H1 (cell line): Measurements from ENCODE around the gene ITGAE. TPM values are rescaled to one million over a fixed set of nuclear protein-coding genes. Genes with fewer than 3 reads are reported as not detected.

Experiments used
- CTCF ChIA-PET: fragments of 300-600 bp; sonication (Branson Sonifier 250); formaldehyde crosslinking; loops from one replicate; lab custom pipeline; 2021; ENCODE audit not compliant: partially characterized antibody; lab: Charles Lee
- POLR2A ChIA-PET: fragments of 300-600 bp; sonication (Branson Sonifier 250); formaldehyde crosslinking; loops from one replicate; lab custom pipeline; 2021; ENCODE audit warnings: inconsistent platforms; ENCODE audit not compliant: partially characterized antibody; lab: Charles Lee
- DNase-seq, 2 experiments: peaks; one replicate each; pipeline versions ENCODE4 v3.0.0 to v3.0.0-alpha.2; 2010 to 2022; ENCODE audit warnings: low spot score in 2 of 2, low read depth in 1 of 2, mixed read lengths in 1 of 2
- FAIRE-seq: peaks from 2 replicates; lab custom pipeline; 2011; peaks lifted over from hg19 to GRCh38; lab: Jason Lieb, UNC
- H2AFZ ChIP-seq: 2 replicates; pipeline ENCODE4 v1.8.1; 2012; ENCODE audit warnings: low read length, inconsistent platforms
- H2AK5ac ChIP-seq: 2 replicates; pipeline ENCODE4 v1.6.1; 2013; ENCODE audit warnings: low read depth, low read length
- H2BK120ac ChIP-seq: replicated peaks from 2 replicates; pipeline ENCODE3; 2013; ENCODE audit warnings: low read depth, low read length, inconsistent platforms
- H2BK12ac ChIP-seq: 2 replicates; pipeline ENCODE4 v1.6.1; 2013; ENCODE audit warnings: low read depth, low read length
- H2BK15ac ChIP-seq: 2 replicates; pipeline ENCODE4 v1.6.1; 2013; ENCODE audit warnings: low read length
- H2BK20ac ChIP-seq: 2 replicates; pipeline ENCODE4 v1.6.1; 2013; ENCODE audit warnings: low read length
- H2BK5ac ChIP-seq: 2 replicates; pipeline ENCODE4 v1.6.1; 2013; ENCODE audit warnings: low read depth, low read length
- H3K14ac ChIP-seq: 2 replicates; pipeline ENCODE4 v1.6.1; 2013; ENCODE audit warnings: inconsistent platforms; ENCODE audit not compliant: insufficient read length
- H3K18ac ChIP-seq: 2 replicates; pipeline ENCODE4 v1.6.1; 2013; ENCODE audit warnings: low read length; ENCODE audit errors: extremely low read depth
- H3K23ac ChIP-seq: 2 replicates; pipeline ENCODE4 v1.6.1; 2013; ENCODE audit warnings: inconsistent platforms; ENCODE audit not compliant: insufficient read length
- H3K23me2 ChIP-seq: 2 replicates; pipeline ENCODE4 v1.6.1; 2013; ENCODE audit warnings: low read depth, low read length
- H3K27ac ChIP-seq: 2 replicates; pipeline ENCODE4 v1.6.1; 2011; ENCODE audit warnings: low read depth, low read length, inconsistent platforms
- H3K27me3 ChIP-seq, 4 experiments: replicated peaks in 1 of 4; 1 replicate in 1 of 4; 2 replicates in 3 of 4; pipeline versions ENCODE4 v1.6.1 to v1.8.1; 2011 to 2013; ENCODE audit warnings: low read length in 3 of 4, mild to moderate bottlenecking in 3 of 4, inconsistent platforms in 2 of 4, mixed read lengths in 2 of 4, moderate library complexity in 1 of 4; ENCODE audit not compliant: control insufficient read depth in 3 of 4, insufficient read depth in 3 of 4; ENCODE audit errors: extremely low read depth in 1 of 4
- H3K36me3 ChIP-seq, 4 experiments: 2 replicates each; pipeline versions ENCODE4 v1.6.1 to v1.8.1; 2011 to 2013; ENCODE audit warnings: mild to moderate bottlenecking in 4 of 4, low read length in 3 of 4, moderate library complexity in 2 of 4, control low read depth in 1 of 4, inconsistent platforms in 1 of 4; ENCODE audit not compliant: insufficient read depth in 4 of 4, control insufficient read depth in 2 of 4
- H3K4ac ChIP-seq: replicated peaks from 2 replicates; pipeline ENCODE3; 2013; ENCODE audit warnings: low read length, low read depth, mixed read lengths, inconsistent platforms; ENCODE audit not compliant: insufficient read length
- H3K4me1 ChIP-seq, 4 experiments: replicated peaks in 1 of 4; 1 replicate in 1 of 4; 2 replicates in 3 of 4; pipeline versions ENCODE4 v1.6.1 to v1.8.1; 2011 to 2013; ENCODE audit warnings: low read length in 3 of 4, inconsistent platforms in 2 of 4, mixed read lengths in 1 of 4; ENCODE audit not compliant: insufficient read depth in 4 of 4, control insufficient read depth in 3 of 4
- H3K4me2 ChIP-seq, 2 experiments: 2 replicates each; pipeline versions ENCODE4 v1.6.1 to v1.8.1; 2011 to 2013; ENCODE audit warnings: low read depth in 2 of 2, low read length in 2 of 2, control low read depth in 1 of 2, inconsistent platforms in 1 of 2, mild to moderate bottlenecking in 1 of 2; ENCODE audit not compliant: insufficient read depth in 1 of 2
- H3K4me3 ChIP-seq, 4 experiments: fragments of 200-600, 300-600 bp in 1 of 4; sonication (generic), shearing (Covaris generic), sonication (Bioruptor Twin) in 1 of 4; 2 replicates each; pipeline versions ENCODE4 v1.5.1 to v1.8.1; 2011 to 2016; ENCODE audit warnings: low read length in 4 of 4, low read depth in 3 of 4, control low read depth in 2 of 4, inconsistent platforms in 2 of 4, mild to moderate bottlenecking in 2 of 4, mixed read lengths in 1 of 4, moderate library complexity in 1 of 4; ENCODE audit not compliant: insufficient read depth in 2 of 4; ENCODE audit errors: extremely low read depth in 1 of 4
- H3K56ac ChIP-seq: replicated peaks from 2 replicates; pipeline ENCODE3; 2013; ENCODE audit warnings: low read depth, mild to moderate bottlenecking, mixed read lengths, low read length, inconsistent platforms; ENCODE audit not compliant: insufficient read length
- H3K79me1 ChIP-seq: 2 replicates; pipeline ENCODE4 v1.6.1; 2013; ENCODE audit warnings: low read depth, low read length, control low read depth
- H3K79me2 ChIP-seq, 2 experiments: 2 replicates each; pipeline versions ENCODE4 v1.6.1 to v1.8.1; 2012 to 2013; ENCODE audit warnings: low read length in 2 of 2, mild to moderate bottlenecking in 2 of 2, inconsistent platforms in 1 of 2; ENCODE audit not compliant: insufficient read depth in 2 of 2, control insufficient read depth in 1 of 2
- H3K9ac ChIP-seq, 4 experiments: replicated peaks in 1 of 4; 1 replicate in 1 of 4; 2 replicates in 3 of 4; pipeline versions ENCODE4 v1.6.1 to v1.8.1; 2011 to 2013; ENCODE audit warnings: low read depth in 3 of 4, low read length in 3 of 4, control low read depth in 2 of 4, mild to moderate bottlenecking in 2 of 4, moderate library complexity in 2 of 4, inconsistent platforms in 1 of 4; ENCODE audit errors: extremely low read depth in 1 of 4
- H3K9me3 ChIP-seq, 2 experiments: 2 replicates each; pipeline versions ENCODE4 v1.6.1 to v1.8.1; 2012 to 2013; ENCODE audit warnings: mild to moderate bottlenecking in 2 of 2, moderate library complexity in 2 of 2, control low read depth in 1 of 2, inconsistent platforms in 1 of 2, low read depth in 1 of 2, low read length in 1 of 2, mixed read lengths in 1 of 2; ENCODE audit not compliant: insufficient read depth in 2 of 2
- H4K20me1 ChIP-seq, 2 experiments: replicated peaks in 1 of 2; 2 replicates each; pipeline versions ENCODE3 to v1.8.1; 2011 to 2013; ENCODE audit warnings: inconsistent platforms in 2 of 2, low read length in 2 of 2, mild to moderate bottlenecking in 1 of 2; ENCODE audit not compliant: insufficient read depth in 2 of 2, control insufficient read depth in 1 of 2
- H4K5ac ChIP-seq: 2 replicates; pipeline ENCODE4 v1.6.1; 2013; ENCODE audit warnings: low read length, low read depth, mixed read lengths, inconsistent platforms; ENCODE audit not compliant: insufficient read length
- H4K8ac ChIP-seq: 2 replicates; pipeline ENCODE4 v1.8.0; 2013; ENCODE audit warnings: mild to moderate bottlenecking, moderate library complexity, low read length, inconsistent platforms; ENCODE audit not compliant: insufficient read depth; ENCODE audit errors: extremely low read depth
- H4K91ac ChIP-seq: replicated peaks from 2 replicates; pipeline ENCODE3; 2013; ENCODE audit warnings: low read length, mixed read lengths, inconsistent platforms; ENCODE audit not compliant: insufficient read length
- BACH1 ChIP-seq: IDR thresholded peaks from 2 replicates; pipeline ENCODE4 v1.6.1; 2012; ENCODE audit warnings: low read length, improper control_type of control experiment
- NRF1 ChIP-seq: IDR thresholded peaks from 2 replicates; pipeline ENCODE4 v1.6.1; 2011; ENCODE audit warnings: mild to moderate bottlenecking, low read depth, low read length, improper control_type of control experiment
- RAD21 ChIP-seq, 2 experiments: IDR thresholded peaks in 1 of 2; conservative IDR thresholded peaks in 1 of 2; 2 replicates each; pipeline ENCODE4 v1.6.1; 2011; ENCODE audit warnings: low read depth in 2 of 2, low read length in 2 of 2, improper control_type of control experiment in 1 of 2, inconsistent platforms in 1 of 2, mild to moderate bottlenecking in 1 of 2, moderate library complexity in 1 of 2
- SAP30 ChIP-seq: fragments of 300-600 bp; sonication (generic); IDR thresholded peaks from 2 replicates; pipeline ENCODE4 v1.7.1; 2012; ENCODE audit warnings: low read length, moderate library complexity, mild to moderate bottlenecking, inconsistent platforms; ENCODE audit not compliant: insufficient read depth, insufficient replicate concordance
- SIN3A ChIP-seq, 2 experiments: IDR thresholded peaks in 1 of 2; conservative IDR thresholded peaks in 1 of 2; 2 replicates each; pipeline ENCODE4 v1.6.1; 2011 to 2012; ENCODE audit warnings: low read length in 2 of 2, improper control_type of control experiment in 1 of 2, low read depth in 1 of 2, mild to moderate bottlenecking in 1 of 2
- SIRT6 ChIP-seq: IDR thresholded peaks from one replicate; pipeline ENCODE4 v1.7.1; 2012; ENCODE audit warnings: low read length, inconsistent platforms
- SIX5 ChIP-seq: IDR thresholded peaks from 2 replicates; pipeline ENCODE4 v1.6.1; 2011; ENCODE audit warnings: mild to moderate bottlenecking, low read depth, low read length
- SRF ChIP-seq: IDR thresholded peaks from 2 replicates; pipeline ENCODE4 v1.6.1; 2011; ENCODE audit warnings: mild to moderate bottlenecking, low read depth, low read length, moderate library complexity
- TCF12 ChIP-seq: IDR thresholded peaks from 2 replicates; pipeline ENCODE4 v1.6.1; 2011; ENCODE audit warnings: low read depth, mild to moderate bottlenecking, low read length
- ZNF274 ChIP-seq: IDR thresholded peaks from 2 replicates; pipeline ENCODE4 v1.7.0; 2012; ENCODE audit warnings: low read length, borderline replicate concordance; ENCODE audit errors: extremely low read depth
- WGBS, 2 experiments: shearing (Covaris generic) in 1 of 2; methylation state at CpG; one replicate each; pipeline versions ENCODE4 v1.1.6 to v1.1.7; 2013 to 2015; ENCODE audit warnings: low lambda C conversion rate in 2 of 2, mixed read lengths in 2 of 2, inconsistent platforms in 1 of 2, low coverage in 1 of 2, missing lambda C conversion rate in 1 of 2; ENCODE audit not compliant: insufficient replicate concordance in 2 of 2, insufficient coverage in 1 of 2, insufficient read length in 1 of 2; ENCODE audit errors: extremely low coverage in 1 of 2, missing lambda C conversion rate in 1 of 2; 5-methylcytosine and 5-hydroxymethylcytosine counted together
- polyA plus RNA-seq, 7 experiments: library from polyadenylated mRNA; depleted of rRNA in 3 of 7; stranded (reverse) in 5 of 7; unstranded in 2 of 7; fragments of >200 nt in 5 of 7; fragments of 200-250 nt in 2 of 7; gene quantifications; 1 replicate in 5 of 7; 2 replicates in 1 of 7; 4 replicates in 1 of 7; pipeline versions ENCODE4 v1.2.1 to v1.2.3, GENCODE V29; 2011 to 2013; ENCODE audit warnings: missing spikeins in 2 of 7, mixed read lengths in 2 of 7
- total RNA-seq: library from RNA; stranded (reverse); fragmentation: NEBNext Ultra II Directional; extraction: Animal tissue kit (Norgen Biotek cat#: 25700); gene quantifications from 2 replicates; pipeline ENCODE4 v1.2.1, GENCODE V29; 2021
- TF ChIP-seq, protein P1 (sequence below): IDR thresholded peaks from 2 replicates; pipeline ENCODE4 v1.6.1; 2012; ENCODE audit warnings: inconsistent platforms

The ITGAE gene
- total and polyA plus RNA-seq, 2 of the 8 experiments (the other 6 are each of a cell fraction or from before 2014, with no cell fraction given), result 23.2 to 43.1 TPM

DNA sequence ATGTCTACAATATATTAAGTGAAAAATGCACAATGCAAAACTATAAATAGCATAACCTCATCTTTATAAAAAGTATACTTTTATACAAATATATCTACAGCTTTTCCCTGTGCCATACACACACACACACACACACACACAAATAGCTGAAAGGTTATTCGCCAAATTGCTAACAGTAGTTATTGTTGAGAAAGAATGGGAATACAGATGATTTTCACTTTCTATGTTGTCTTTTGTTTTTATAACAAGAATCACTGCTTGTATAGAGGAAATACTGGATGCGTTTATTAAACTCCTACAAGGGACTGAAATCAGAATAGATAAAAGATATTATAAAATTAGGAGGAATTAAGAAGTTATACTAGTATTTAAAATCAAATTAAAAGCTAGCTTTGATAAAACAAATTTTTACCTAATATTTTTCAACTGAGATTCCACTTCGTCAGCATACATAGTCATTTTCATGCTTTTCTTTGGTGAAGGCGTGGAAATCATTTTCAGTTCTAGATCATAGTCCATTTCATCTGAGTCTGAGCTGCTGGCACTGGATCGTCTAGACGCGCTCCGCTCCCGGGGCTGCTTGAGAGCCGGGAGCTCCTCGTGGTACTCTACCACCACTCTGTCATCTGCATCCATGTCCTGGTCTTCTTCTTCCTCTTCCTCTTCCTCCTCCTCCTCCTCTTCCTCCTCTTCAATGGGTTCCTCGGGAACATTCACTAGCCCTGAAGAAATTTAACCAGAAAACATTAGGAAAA lies 17.0 kb upstream of the ITGAE start:
- Histone ChIP-seq H4K91ac (no peak overlapping the region), H3K56ac (no peak overlapping the region), H3K4me3 (no peak overlapping the region), H3K27me3 (no peaks in the 10 kb centered on the region), H2BK120ac (no peak overlapping the region), H3K9ac (no peak overlapping the region), H2BK15ac (no peak overlapping the region), H2AFZ (no peak overlapping the region), H2BK5ac (no peak overlapping the region), H2BK20ac (no peak overlapping the region), H2AK5ac (no peak overlapping the region), H3K4ac (no peak overlapping the region), H3K23me2 (no peaks in the 10 kb centered on the region; the same call in 1 of the 2 replicates), H3K27ac (no peak overlapping the region), H3K79me2 (no peaks in the 10 kb centered on the region), H4K8ac (no peak overlapping the region; the same call in 1 of the 2 replicates), H2BK12ac (no peak overlapping the region), H3K14ac (no peak overlapping the region), H3K18ac (no peak overlapping the region), H3K4me2 (no peak overlapping the region), H3K79me1 (no peaks in the 10 kb centered on the region), H3K36me3 (peaks cover 25 to 82% (median 64%) of the 10 kb centered on the region in 4 experiments; a peak in 7 of 8 replicates), H3K23ac (no peak overlapping the region), H3K4me1 (no peaks in the 10 kb centered on the region), H4K5ac (no peak overlapping the region), H3K9me3 (no peaks in the 10 kb centered on the region), H4K20me1 (peaks cover 2 to 3% of the 10 kb centered on the region in 2 experiments)
- 94% methylated on average over 12 of the region's 12 CpGs; no CpG with 5 or more reads in 1 of the 2 experiments for WGBS, 2 experiments
- ChIA-PET CTCF (interaction anchor here (0.7 to 1.9 kb wide), 7 partner anchors 9 to 79 kb away, joined by 3 to 13 read pairs (median 4); no protein-coding TSS in a partner anchor), POLR2A (no interaction called here)
- DNase-seq, result no peak
- FAIRE-seq, result no peak
- TF ChIP-seq RAD21 (IDR thresholded peaks at IDR 0.05 in 1 of 2, conservative IDR thresholded peaks at IDR 0.05 in 1 of 2; ENCODE audit: low read depth in 2 of 2, low read length in 2 of 2) (no peak), SAP30 (no peak), ZNF274 (no peak), NRF1 (no peak), SIN3A (conservative IDR thresholded peaks at IDR 0.05 in 1 of 2, IDR thresholded peaks at IDR 0.05 in 1 of 2; ENCODE audit: low read depth in 1 of 2, low read length in 2 of 2) (no peak), BACH1 (no peak), SIRT6 (no peak), SIX5 (no peak), TCF12 (no peak), SRF (no peak)
- TF ChIP-seq, protein P1, sequence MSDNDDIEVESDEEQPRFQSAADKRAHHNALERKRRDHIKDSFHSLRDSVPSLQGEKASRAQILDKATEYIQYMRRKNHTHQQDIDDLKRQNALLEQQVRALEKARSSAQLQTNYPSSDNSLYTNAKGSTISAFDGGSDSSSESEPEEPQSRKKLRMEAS, result no peak
